ENCODE measurements around the gene FBRS. TPM values are rescaled to one million over a fixed set of nuclear protein-coding genes. Genes with fewer than 3 reads are reported as not detected.

The FBRS gene
- total and polyA plus RNA-seq, 2 donors from 2014 or later: 26.3 to 66.2 TPM

DNA sequence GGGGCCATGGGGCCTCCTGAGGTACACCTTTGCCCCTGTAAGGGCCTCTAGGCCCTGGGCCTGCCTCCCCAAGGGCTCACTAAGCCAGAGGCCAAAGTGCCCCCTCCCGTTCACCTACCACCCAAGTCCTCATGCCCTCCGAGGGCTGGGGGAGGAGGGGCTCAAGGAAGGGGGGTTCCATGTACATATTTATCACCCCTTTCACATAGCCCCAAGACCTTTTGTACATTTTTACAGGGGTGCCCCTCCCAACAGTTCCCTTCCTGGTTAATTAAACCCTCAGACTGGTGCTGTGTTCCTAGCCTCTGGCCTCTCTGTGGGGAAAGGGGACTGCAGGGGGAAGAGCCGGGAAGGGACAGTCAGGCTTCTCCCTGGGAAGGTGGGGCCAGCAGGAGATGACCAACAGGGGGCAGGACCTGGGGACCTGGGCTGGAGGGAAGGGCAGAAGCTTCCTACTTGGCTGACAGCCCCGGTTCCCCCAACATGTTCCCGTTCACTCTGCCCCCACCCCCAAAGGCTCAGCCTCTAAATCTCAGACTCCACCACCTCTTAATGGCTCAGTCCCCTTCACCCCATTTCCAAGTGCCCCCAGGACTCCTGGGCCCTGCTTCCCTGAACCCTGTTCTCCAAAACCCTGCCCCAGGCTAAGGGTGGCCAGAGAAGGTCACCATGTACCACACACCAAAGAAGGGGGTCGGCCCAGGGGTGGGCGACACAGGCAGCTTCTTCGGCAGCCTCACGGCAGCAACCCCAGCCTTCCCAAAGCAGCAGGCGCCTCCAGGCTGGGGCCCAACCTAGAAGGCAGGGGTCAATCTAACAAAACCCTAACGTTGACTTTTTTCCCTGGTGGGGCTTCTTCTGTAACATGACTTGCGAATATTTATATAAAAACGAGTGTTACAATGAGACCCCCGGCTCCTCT, 11.9 kb downstream of the FBRS start:
- H3K4me1 ChIP-seq (ENCODE audit: control insufficient read depth in 2 of 3, insufficient read depth in 2 of 3, low read depth in 1 of 3, low read length in 3 of 3): no peaks in the 10 kb centered on the region
- FAIRE-seq (no peak), DNase-seq (no peak)
- H3K27ac ChIP-seq (ENCODE audit: low read depth in 2 of 2, low read length in 2 of 2): no peak overlapping the region
- peaks cover 3 to 25% (median 23%) of the 10 kb centered on the region in 3 donors for H3K36me3 ChIP-seq (ENCODE audit: control insufficient read depth in 2 of 3, insufficient read depth in 3 of 3, low read length in 3 of 3)
- H3K27me3 ChIP-seq (ENCODE audit: control insufficient read depth, insufficient read depth, low read length): no peaks in the 10 kb centered on the region
- no peak overlapping the region for H3K9ac ChIP-seq (ENCODE audit: low read length in 3 of 3)
- H3K4me3 ChIP-seq (ENCODE audit: low read length in 3 of 3): no peak overlapping the region
- TF ChIP-seq, protein P1, sequence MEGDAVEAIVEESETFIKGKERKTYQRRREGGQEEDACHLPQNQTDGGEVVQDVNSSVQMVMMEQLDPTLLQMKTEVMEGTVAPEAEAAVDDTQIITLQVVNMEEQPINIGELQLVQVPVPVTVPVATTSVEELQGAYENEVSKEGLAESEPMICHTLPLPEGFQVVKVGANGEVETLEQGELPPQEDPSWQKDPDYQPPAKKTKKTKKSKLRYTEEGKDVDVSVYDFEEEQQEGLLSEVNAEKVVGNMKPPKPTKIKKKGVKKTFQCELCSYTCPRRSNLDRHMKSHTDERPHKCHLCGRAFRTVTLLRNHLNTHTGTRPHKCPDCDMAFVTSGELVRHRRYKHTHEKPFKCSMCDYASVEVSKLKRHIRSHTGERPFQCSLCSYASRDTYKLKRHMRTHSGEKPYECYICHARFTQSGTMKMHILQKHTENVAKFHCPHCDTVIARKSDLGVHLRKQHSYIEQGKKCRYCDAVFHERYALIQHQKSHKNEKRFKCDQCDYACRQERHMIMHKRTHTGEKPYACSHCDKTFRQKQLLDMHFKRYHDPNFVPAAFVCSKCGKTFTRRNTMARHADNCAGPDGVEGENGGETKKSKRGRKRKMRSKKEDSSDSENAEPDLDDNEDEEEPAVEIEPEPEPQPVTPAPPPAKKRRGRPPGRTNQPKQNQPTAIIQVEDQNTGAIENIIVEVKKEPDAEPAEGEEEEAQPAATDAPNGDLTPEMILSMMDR (IDR thresholded peaks at IDR 0.05; ENCODE audit: borderline replicate concordance, extremely low read depth, insufficient read depth): no peak
- no peaks in the 10 kb centered on the region for H3K9me3 ChIP-seq (ENCODE audit: control insufficient read depth in 2 of 3, insufficient read depth in 1 of 3, low read length in 3 of 3)
- intact Hi-C loops (cut with DNase I): no loop called here

DNA sequence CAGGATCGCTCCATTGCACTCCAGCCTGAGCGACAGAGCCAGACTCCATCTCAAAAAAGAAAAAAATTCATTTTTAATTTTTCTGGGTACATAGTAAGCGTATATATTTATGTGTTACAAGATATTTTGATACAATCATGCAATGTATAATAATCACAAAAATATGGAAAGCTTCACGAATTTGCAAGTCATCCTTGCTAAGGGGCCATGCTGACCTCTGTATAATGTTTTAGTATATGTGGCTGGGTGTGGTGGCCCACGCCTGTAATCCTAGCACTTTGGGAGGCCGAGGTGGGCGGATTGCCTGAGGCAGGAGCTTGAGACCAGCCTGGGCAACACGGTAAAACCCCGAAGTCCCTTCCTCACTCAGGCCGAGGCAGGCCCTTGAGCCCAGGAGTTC, 16.9 kb downstream of the FBRS start:
- no peak for DNase-seq
- H3K36me3 ChIP-seq (ENCODE audit: control insufficient read depth in 2 of 3, insufficient read depth in 3 of 3, low read length in 3 of 3): no peaks in the 10 kb centered on the region
- no peaks in the 10 kb centered on the region for H3K27me3 ChIP-seq (ENCODE audit: control insufficient read depth, insufficient read depth, low read length)
- FAIRE-seq: no peak
- intact Hi-C loops (cut with DNase I): no loop called here
- no peaks in the 10 kb centered on the region for H3K4me1 ChIP-seq (ENCODE audit: control insufficient read depth in 2 of 3, insufficient read depth in 2 of 3, low read depth in 1 of 3, low read length in 3 of 3)
- H3K4me3 ChIP-seq (ENCODE audit: low read length in 3 of 3): no peak overlapping the region
- H3K9ac ChIP-seq (ENCODE audit: low read length in 3 of 3): no peak overlapping the region
- no peaks in the 10 kb centered on the region for H3K9me3 ChIP-seq (ENCODE audit: control insufficient read depth in 2 of 3, insufficient read depth in 1 of 3, low read length in 3 of 3)
- TF ChIP-seq, protein P1 (IDR thresholded peaks at IDR 0.05; ENCODE audit: borderline replicate concordance, extremely low read depth, insufficient read depth): no peak
- no peak overlapping the region for H3K27ac ChIP-seq (ENCODE audit: low read depth in 2 of 2, low read length in 2 of 2)

DNA sequence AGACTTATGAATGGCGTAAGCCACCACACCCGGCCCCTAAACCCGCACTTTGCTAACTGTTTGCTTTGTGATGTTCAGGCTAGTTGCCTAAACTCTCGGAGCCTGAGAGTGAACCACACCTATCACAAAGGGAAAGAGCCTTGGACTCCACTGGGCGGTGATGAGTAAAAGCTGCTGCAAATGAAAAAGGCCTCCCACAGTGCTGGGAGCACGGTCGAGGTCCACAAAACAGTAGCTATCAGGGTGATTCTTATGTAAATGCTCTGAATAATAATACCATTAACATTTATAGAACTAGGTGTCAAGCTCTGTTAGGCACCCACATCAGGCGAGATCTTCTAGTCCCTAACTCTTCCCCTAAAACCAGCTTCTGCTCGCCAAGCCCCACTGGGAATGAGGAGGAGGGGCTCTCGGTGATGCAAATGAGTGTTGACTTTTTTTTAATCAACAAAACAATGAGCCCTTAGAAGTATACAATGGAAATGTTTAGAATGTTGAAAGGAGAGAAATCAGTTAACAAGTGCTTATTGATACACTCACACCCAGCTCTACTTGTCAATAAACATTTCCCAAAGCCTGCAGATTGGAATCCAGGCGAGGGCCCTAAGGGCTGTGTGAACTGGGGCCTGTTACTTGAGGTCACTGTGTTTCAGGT, 19.8 kb downstream of the FBRS start:
- no peak overlapping the region for H3K27ac ChIP-seq (ENCODE audit: low read depth in 2 of 2, low read length in 2 of 2)
- TF ChIP-seq, protein P1 (IDR thresholded peaks at IDR 0.05; ENCODE audit: borderline replicate concordance, extremely low read depth, insufficient read depth): no peak
- DNase-seq: no peak

More for the DNA sequence above, 19.8 kb downstream of the FBRS start:
- H3K4me1 ChIP-seq (ENCODE audit: control insufficient read depth in 2 of 3, insufficient read depth in 2 of 3, low read depth in 1 of 3, low read length in 3 of 3): no peaks in the 10 kb centered on the region
- no peak overlapping the region for H3K9ac ChIP-seq (ENCODE audit: low read length in 3 of 3)
- H3K9me3 ChIP-seq (ENCODE audit: control insufficient read depth in 2 of 3, insufficient read depth in 1 of 3, low read length in 3 of 3): no peaks in the 10 kb centered on the region
- no peak for FAIRE-seq
- H3K36me3 ChIP-seq (ENCODE audit: control insufficient read depth in 2 of 3, insufficient read depth in 3 of 3, low read length in 3 of 3): no peaks in the 10 kb centered on the region
- H3K4me3 ChIP-seq (ENCODE audit: low read length in 3 of 3): no peak overlapping the region
- intact Hi-C loops (cut with DNase I): no loop called here
- H3K27me3 ChIP-seq (ENCODE audit: control insufficient read depth, insufficient read depth, low read length): no peaks in the 10 kb centered on the region
